ENCODE measurements around the gene CLIP3. TPM values are rescaled to one million over a fixed set of nuclear protein-coding genes. Genes with fewer than 3 reads are reported as not detected.
A peak's percentile ranks its signal among the peaks of the same experiment; 100 is the strongest.

The CLIP3 gene
- total and polyA plus RNA-seq, 12 donors: 1.3 to 20.1 (median 7.8) TPM

DNA sequence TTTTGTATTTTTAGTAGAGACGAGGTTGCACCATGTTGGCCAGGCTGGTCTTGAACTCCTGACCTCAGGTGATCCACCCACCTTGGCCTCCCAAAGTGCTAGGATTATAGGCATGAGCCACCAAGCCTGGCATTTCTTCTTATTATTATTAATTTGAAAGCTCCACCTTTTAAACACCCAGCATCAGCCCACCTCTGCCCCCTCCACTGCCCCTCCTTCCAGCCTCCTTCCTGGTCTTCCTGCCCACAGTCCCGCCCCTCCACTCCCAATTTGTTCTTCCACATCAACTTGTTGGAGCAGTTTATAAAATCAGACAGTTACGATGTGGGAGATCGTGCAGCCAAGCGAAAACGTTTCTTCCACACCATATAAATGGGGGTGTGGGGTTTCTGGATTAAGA lies 7.8 kb upstream of the CLIP3 start:
- H3K9me3 ChIP-seq (replicated peaks in 1 of 3): no peaks in the 10 kb centered on the region
- H3K27me3 ChIP-seq: no peaks in the 10 kb centered on the region
- no peak overlapping the region for H3K27ac ChIP-seq
- WGBS, 4 donors: 89 to 93% (median 91%) methylated on average over 6 of the region's 6 CpGs
- H3K4me1 ChIP-seq (replicated peaks in 1 of 2): no peaks in the 10 kb centered on the region
- no peak for DNase-seq
- TF ChIP-seq POLR2A (IDR thresholded peaks at IDR 0.05): no peak
- peaks cover 0 to 7% of the 10 kb centered on the region in 2 donors for H3K36me3 ChIP-seq (replicated peaks in 1 of 2)
- no peak overlapping the region for H3K4me3 ChIP-seq
- intact Hi-C loops (cut with DNase I): no loop called here

- Histone ChIP-seq H3K4me1 (replicated peaks in 1 of 2) (no peaks in the 10 kb centered on the region), H3K27ac (no peak overlapping the region), H3K4me3 (no peak overlapping the region), H3K36me3 (replicated peaks in 1 of 2) (no peaks in the 10 kb centered on the region), H3K9me3 (replicated peaks in 1 of 3) (no peaks in the 10 kb centered on the region), H3K27me3 (no peaks in the 10 kb centered on the region)
- TF ChIP-seq POLR2A (IDR thresholded peaks at IDR 0.05): no peak
- TF ChIP-seq, protein P1, sequence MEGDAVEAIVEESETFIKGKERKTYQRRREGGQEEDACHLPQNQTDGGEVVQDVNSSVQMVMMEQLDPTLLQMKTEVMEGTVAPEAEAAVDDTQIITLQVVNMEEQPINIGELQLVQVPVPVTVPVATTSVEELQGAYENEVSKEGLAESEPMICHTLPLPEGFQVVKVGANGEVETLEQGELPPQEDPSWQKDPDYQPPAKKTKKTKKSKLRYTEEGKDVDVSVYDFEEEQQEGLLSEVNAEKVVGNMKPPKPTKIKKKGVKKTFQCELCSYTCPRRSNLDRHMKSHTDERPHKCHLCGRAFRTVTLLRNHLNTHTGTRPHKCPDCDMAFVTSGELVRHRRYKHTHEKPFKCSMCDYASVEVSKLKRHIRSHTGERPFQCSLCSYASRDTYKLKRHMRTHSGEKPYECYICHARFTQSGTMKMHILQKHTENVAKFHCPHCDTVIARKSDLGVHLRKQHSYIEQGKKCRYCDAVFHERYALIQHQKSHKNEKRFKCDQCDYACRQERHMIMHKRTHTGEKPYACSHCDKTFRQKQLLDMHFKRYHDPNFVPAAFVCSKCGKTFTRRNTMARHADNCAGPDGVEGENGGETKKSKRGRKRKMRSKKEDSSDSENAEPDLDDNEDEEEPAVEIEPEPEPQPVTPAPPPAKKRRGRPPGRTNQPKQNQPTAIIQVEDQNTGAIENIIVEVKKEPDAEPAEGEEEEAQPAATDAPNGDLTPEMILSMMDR (IDR thresholded peaks at IDR 0.05): no peak
- intact Hi-C loops (cut with DNase I): no loop called here
- no peak for DNase-seq
- 87 to 94% (median 91%) methylated on average over 6 of the region's 6 CpGs for WGBS, 4 donors
Measured at GRCh38 chr19:36031308-36031707, 1.4 kb downstream of the CLIP3 start.

GRCh38 chr19:36030264-36031148 lies 2.2 kb downstream of the CLIP3 start:
- TF ChIP-seq, protein P1 (IDR thresholded peaks at IDR 0.05): peak in 1 of 6 experiments; percentile 11
- TF ChIP-seq POLR2A (IDR thresholded peaks at IDR 0.05): no peak
- WGBS, 4 donors: 86 to 89% (median 87%) methylated on average over 7 to 8 of the region's 8 CpGs
- H3K27me3 ChIP-seq: no peaks in the 10 kb centered on the region
- no peak overlapping the region for H3K27ac ChIP-seq
- no peaks in the 10 kb centered on the region for H3K9me3 ChIP-seq (replicated peaks in 1 of 3)
- no peak for DNase-seq
- H3K4me3 ChIP-seq: no peak overlapping the region
- H3K36me3 ChIP-seq (replicated peaks in 1 of 2): no peaks in the 10 kb centered on the region
- intact Hi-C loops (cut with DNase I): no loop called here
- H3K4me1 ChIP-seq (replicated peaks in 1 of 2): no peaks in the 10 kb centered on the region

- TF ChIP-seq, protein P1 (IDR thresholded peaks at IDR 0.05): no peak
- no peak for TF ChIP-seq POLR2A (IDR thresholded peaks at IDR 0.05)
- H3K4me1 ChIP-seq (replicated peaks in 1 of 2): no peaks in the 10 kb centered on the region
- no peak overlapping the region for H3K4me3 ChIP-seq
- DNase-seq: peak in 1 of 7 donors; percentile 85
- no peak overlapping the region for H3K27ac ChIP-seq
- H3K27me3 ChIP-seq: no peaks in the 10 kb centered on the region
- WGBS, 4 donors: 86 to 92% (median 88%) methylated on average over 10 of the region's 10 CpGs
- H3K9me3 ChIP-seq (replicated peaks in 1 of 3): no peaks in the 10 kb centered on the region
- H3K36me3 ChIP-seq (replicated peaks in 1 of 2): no peaks in the 10 kb centered on the region
- intact Hi-C loops (cut with DNase I): no loop called here
Measured at GRCh38 chr19:36028313-36029041, 4.2 kb downstream of the CLIP3 start.

Data from adrenal gland (tissue), 12 donors.